GM19452 (cell line): Measurements from ENCODE around the gene ASTN1.

Source experiments
- ATAC-seq: cut with Tn5 transposase; IDR thresholded peaks from one replicate; pipeline ENCODE4 v1.9.1; 2021; ENCODE audit not compliant: unreplicated experiment

Gene ASTN1

DNA sequence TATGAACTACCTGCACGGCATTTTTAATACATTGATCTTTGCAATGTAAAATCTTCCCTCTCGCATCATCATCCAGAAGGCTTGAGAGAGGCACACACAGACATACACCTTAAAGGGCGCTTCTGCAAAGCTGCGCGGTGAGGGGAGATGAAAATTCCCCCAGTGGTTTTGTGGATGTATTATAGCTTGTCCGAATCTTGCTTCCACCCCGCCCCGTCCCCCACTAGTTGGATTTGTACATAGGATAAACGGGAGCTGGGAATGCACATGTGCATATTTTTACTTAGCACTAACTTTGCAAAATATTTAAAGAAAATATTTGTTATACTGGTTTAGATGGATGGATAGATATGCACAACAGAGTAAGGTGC lies 542 bp upstream of the ASTN1 start:
- ATAC-seq = no peak

DNA sequence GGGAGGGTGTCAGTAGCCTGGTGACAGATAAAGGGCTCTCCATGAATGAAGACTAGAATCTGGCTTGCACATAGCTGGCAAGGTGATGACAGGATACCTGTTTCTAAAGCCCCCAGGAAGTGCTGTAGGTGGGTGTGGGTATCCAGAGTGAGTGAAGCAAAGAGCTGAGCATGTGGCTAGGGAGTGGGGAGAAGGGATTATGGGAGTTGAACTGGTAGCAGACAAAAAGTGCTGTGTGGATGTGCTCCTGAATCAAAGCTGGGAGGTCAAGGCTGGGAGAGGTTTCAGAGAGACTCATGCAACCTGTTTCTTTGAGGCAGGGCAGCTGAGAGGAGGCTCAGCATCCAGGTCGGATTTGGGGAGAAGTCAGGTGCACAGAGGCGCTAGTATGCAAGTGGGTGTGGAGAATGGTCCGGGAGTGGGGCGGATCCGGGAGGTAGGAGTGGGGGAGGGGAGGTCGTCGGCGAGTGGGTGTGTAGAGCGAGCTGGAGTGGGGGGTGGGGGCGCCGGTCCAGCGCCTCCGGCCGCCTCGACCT lies 600 bp downstream of the ASTN1 start:
- no peak for ATAC-seq

DNA sequence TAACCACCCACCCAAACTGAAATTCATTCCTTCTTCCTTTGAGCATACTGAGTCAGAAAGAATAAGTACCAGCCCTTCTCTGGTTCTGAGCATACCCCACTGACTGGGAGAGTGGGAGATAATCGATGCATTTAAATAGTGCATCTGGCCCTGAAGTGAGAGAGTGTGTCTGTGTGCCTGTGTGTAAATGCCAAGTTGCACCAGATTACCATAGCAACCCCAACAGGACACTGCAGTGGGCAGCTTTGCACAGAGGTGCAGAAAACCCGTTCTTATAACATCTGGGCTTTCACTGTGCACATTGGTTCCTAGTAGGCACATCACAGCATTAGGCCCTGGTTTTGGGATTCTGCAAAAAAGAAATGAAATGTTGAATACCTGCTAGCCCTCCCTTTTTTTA lies 2.3 kb downstream of the ASTN1 start:
- ATAC-seq = no peak

GRCh38 chr1:177146499-177146898 lies 18.0 kb downstream of the ASTN1 start:
- ATAC-seq = no peak

GRCh38 chr1:177145106-177146070 lies 19.1 kb downstream of the ASTN1 start:
- no peak for ATAC-seq

DNA sequence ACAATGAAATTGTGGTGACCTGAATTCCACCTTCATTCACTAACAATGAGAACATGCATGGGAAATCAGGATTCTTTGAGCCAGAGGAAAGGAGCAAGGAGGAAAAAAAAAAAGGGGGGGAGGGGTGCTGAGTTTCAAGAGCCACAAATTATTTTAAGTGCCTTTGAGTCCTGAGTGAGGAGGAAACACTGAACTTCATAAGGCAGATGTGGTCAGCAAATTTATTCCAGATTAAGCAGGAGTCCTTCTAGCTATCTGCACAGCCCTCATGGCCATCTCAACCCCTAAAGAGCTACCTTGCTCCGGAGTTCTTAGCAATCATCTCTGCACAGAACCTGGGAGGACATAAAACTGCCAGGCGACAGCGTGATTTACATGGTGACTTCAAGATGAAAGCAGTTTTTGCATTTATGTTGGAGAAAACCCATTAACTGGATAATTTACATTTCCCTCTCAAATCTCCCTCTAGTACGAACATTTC lies 21.7 kb downstream of the ASTN1 start:
- no peak for ATAC-seq

DNA sequence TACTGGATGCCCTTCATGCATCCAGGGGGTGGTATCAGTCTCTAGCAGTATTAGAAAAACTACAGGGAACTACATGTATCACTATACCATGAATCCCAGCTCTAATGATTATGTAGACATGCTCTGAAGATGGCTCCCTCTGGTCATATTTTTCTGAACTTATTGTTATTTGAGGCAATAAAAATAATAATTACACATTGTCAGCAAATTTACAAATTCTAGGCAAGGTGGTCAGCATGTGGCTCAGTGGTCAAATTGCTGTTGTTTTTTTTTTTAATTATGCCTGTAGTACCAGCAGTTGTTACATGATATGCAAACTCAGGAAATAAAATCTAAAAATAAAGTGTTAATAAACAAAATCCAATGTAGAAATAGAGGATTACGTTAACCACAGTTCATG lies 22.5 kb downstream of the ASTN1 start:
- no peak for ATAC-seq

GRCh38 chr1:177138347-177138746 lies 26.2 kb downstream of the ASTN1 start:
- no peak for ATAC-seq

DNA sequence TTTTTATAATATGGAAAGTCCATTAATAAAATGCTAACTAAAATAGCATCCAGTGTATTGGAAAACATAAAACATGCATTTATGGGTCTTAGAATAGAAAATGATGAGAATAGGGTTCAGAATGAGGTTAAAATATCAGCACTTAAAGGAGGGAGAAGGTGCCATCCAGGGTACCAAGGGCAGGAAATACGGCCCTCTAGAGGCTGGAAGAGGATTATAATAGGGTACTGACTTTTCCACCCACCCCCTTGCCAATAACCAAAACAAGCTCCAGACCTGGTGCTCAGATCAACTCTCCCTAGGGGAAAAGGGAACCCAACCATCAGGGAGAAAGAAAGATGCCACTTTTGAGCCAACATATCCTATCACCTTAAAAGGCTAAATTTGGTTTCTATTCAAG lies 26.7 kb downstream of the ASTN1 start:
- no peak for ATAC-seq

DNA sequence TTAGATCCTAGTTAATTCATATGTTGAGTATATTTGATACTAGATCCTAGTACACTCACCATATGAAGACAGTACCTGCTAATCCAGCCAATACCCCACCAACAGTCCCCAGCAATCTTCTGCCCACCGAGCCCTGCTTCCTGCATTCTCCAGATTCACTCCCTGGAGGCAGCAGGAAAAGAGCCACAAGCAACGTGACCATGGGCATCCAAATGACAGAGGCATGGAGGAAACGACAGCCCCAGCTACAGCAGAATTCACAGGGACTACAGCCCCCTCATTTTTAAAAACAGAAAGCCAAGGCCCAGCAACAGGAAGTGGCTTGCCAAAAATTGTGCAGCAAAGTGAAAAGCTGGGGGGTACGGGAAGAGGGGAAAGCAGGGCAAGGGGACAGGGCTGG lies 29.3 kb downstream of the ASTN1 start:
- no peak for ATAC-seq

GRCh38 chr1:177133977-177134538 lies 30.5 kb downstream of the ASTN1 start:
- ATAC-seq = no peak

GRCh38 chr1:177132141-177132540 lies 32.4 kb downstream of the ASTN1 start:
- ATAC-seq = no peak

- ATAC-seq = no peak
Measured at GRCh38 chr1:177131723-177132122, 32.8 kb downstream of the ASTN1 start.

DNA sequence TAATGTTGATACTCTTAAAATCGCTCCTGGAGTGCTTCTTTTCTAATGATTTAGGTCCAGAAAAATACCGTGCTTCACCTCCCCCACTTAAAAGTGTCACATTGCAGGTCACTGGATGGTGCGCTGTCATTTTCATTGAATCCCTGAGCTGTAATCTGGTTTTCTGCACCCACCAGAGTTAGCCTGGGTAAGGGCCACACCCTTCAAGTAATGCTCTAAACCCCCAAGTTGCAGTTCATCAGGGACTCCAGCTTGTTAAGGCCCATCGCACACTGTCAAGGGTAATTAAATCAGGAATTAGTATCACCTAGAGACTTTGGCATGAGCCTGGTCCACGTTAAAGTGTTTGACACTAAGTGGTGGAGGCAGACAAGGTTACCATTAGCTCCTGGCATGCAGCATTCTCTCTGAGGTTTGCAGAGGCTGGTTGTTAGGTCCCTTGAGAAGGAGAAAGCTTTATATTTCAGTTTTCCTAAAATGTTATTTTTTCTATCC lies 34.0 kb downstream of the ASTN1 start:
- ATAC-seq = no peak

DNA sequence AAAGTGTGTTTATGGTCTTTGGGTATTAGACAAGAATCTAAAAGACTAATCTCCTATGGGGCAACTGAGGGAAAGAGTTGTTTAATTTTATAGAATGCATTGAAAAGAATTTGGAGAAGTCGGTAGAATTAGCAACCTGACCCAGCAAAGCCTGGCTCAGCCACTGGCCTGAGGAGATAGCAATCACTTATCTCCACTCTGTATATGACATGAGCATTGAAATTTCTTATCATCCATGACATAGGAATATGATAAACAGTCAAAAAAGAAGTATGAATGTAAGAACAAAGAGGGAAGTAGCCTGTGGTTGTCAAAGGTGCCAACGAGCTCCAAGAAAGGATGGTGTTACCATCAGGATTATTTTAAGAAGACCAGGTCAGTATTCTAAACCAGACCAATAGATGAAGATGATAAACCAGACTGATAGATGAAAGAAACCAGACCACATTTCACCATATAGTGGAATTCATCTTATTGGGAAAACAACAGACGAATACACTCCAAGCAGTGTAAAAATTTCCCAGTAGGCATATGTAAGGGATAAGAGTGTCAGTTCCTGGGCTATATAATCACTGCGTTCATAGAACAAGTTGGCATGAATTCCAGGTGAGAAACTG lies 35.7 kb downstream of the ASTN1 start:
- no peak for ATAC-seq

DNA sequence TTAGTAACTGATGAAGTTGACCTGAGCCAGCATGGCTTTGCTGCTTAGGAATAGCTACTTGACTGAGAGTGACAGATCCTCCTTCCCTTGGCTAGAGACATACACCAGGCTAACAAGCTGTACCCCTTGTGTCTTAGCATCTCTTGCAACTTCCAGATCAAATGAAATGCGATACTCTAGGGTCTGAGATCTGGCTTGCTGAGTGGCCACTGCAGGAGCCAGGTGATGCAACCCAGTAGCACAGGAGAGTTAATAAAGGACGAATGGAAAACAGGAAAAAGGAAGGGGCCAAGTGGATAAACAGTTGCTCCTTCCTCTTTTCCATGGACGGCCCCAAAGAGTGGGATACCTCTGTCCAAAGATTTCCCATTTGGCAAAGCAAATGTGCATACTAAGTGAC lies 38.2 kb downstream of the ASTN1 start:
- no peak for ATAC-seq

GRCh38 chr1:177124577-177125278 lies 39.8 kb downstream of the ASTN1 start:
- ATAC-seq = no peak

DNA sequence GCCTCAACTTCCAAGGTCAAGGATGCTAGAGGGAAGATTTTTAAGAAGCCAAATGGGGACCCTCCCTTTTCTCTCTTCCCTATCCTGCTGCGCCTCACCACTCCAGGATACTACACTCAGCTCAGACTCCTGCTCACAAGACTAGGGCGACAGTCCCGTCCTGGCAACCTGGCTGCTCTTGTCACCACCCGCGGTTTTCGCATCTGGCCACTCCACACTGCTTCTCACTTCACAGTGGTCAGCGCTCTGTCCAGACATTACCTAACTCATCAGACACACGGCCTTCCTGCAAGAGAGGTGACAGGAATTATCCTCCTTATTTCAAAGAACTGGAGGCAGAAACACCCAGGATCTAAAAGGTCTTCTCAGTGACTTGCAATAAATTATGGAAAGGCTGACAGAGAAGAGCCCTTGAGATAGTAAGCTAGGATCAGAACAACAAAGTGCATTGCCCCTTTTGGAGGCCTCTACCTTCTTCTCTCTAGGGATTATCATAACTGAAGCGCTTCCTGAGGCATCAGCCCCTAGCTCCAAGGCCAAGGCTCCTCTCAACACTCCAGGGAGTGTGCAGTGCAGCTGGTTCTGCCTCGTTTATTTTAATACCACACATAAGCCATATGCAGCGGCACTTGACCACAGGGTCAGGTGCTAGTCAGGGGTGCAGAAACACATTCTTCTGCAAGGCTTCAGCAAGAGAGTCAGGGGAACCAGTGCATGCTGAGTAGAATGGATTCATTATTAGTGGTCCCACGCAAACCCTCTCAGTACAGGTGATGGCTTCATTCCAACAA lies 41.9 kb downstream of the ASTN1 start:
- ATAC-seq = no peak

GRCh38 chr1:177119311-177119710 lies 45.2 kb downstream of the ASTN1 start:
- ATAC-seq = no peak

DNA sequence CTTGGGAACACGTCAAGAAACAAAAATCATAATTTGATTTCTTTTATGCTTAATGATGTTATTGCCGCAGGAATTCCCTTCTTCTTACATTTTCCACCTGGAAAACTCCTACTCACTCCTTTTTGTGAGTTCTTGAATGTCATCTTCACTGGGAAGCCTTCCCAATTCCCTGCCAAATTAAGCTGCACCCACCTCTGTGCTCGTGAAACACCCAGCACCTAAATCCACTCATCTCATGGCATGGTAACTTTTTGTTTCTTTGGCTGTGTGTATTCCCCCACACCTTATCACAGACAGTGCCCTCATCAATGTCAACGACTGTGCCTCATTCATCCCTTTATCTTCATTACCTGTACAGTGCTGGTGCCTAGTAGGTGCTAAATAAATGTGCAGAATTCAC lies 45.6 kb downstream of the ASTN1 start:
- ATAC-seq = no peak
